ENCODE measurements around the gene KIF11.
A peak's percentile ranks its signal among the peaks of the same experiment; 100 is the strongest.
"Not testable (repeated sequence)": the region's sequence is repeated elsewhere in the genome, so short reads cannot be mapped to it uniquely, and the experiment has no call there.

KIF11 gene

GRCh38 chr10:92571649-92572048 lies 21.3 kb upstream of the KIF11 start:
- peaks cover 5% of the 10 kb centered on the region for H3K4me1 ChIP-seq (ENCODE audit: control insufficient read depth, insufficient read depth, low read length)
- no peaks in the 10 kb centered on the region for H3K36me3 ChIP-seq (ENCODE audit: control insufficient read depth, insufficient read depth, low read length)
- H3K27ac ChIP-seq (ENCODE audit: low read depth, low read length) = no peak overlapping the region
- H3K4me3 ChIP-seq (ENCODE audit: low read length) = no peak overlapping the region
- H3K9ac ChIP-seq (ENCODE audit: low read length) = no peak overlapping the region
- H3K27me3 ChIP-seq (ENCODE audit: control insufficient read depth, insufficient read depth, low read length) = no peaks in the 10 kb centered on the region

GRCh38 chr10:92572362-92573090 lies 20.4 kb upstream of the KIF11 start:
- H3K9ac ChIP-seq (ENCODE audit: low read length) = peak overlapping the region; percentile 81

GRCh38 chr10:92573091-92573797 lies 19.7 kb upstream of the KIF11 start:
- peak overlapping the region; percentile 99 for H3K4me3 ChIP-seq (ENCODE audit: low read length)
- peak overlapping the region; percentile 96 for H3K27ac ChIP-seq (ENCODE audit: low read depth, low read length)
- peak overlapping the region; percentile 81 for H3K9ac ChIP-seq (ENCODE audit: low read length)
- no peaks in the 10 kb centered on the region for H3K36me3 ChIP-seq (ENCODE audit: control insufficient read depth, insufficient read depth, low read length)
- peaks cover 5% of the 10 kb centered on the region for H3K4me1 ChIP-seq (ENCODE audit: control insufficient read depth, insufficient read depth, low read length)
- H3K27me3 ChIP-seq (ENCODE audit: control insufficient read depth, insufficient read depth, low read length) = no peaks in the 10 kb centered on the region

More at GRCh38 chr10:92572362-92573090, 20.4 kb upstream of the KIF11 start:
- H3K4me3 ChIP-seq (ENCODE audit: low read length) = peak overlapping the region; percentile 99
- no peaks in the 10 kb centered on the region for H3K36me3 ChIP-seq (ENCODE audit: control insufficient read depth, insufficient read depth, low read length)
- peaks cover 5% of the 10 kb centered on the region for H3K4me1 ChIP-seq (ENCODE audit: control insufficient read depth, insufficient read depth, low read length)
- H3K27ac ChIP-seq (ENCODE audit: low read depth, low read length) = peak overlapping the region; percentile 96
- H3K27me3 ChIP-seq (ENCODE audit: control insufficient read depth, insufficient read depth, low read length) = no peaks in the 10 kb centered on the region

GRCh38 chr10:92573798-92574547 lies 19.0 kb upstream of the KIF11 start, which contains the start of gene IDE:
Gene IDE, minus strand, starts transcription at chr10:92574093. Its CDS starts 74 bp downstream, at chr10:92574019.
- peaks cover 5% of the 10 kb centered on the region for H3K4me1 ChIP-seq (ENCODE audit: control insufficient read depth, insufficient read depth, low read length)
- peak within 1 kb of the TSS; percentile 81 for H3K9ac ChIP-seq (ENCODE audit: low read length)
- no peaks in the 10 kb centered on the region for H3K27me3 ChIP-seq (ENCODE audit: control insufficient read depth, insufficient read depth, low read length)
- peak within 1 kb of the TSS; percentile 99 for H3K4me3 ChIP-seq (ENCODE audit: low read length)
- peak within 1 kb of the TSS; percentile 96 for H3K27ac ChIP-seq (ENCODE audit: low read depth, low read length)
- H3K36me3 ChIP-seq (ENCODE audit: control insufficient read depth, insufficient read depth, low read length) = no peaks in the 10 kb centered on the region

GRCh38 chr10:92574548-92575261 lies 18.2 kb upstream of the KIF11 start:
- Histone ChIP-seq H3K27me3 (ENCODE audit: control insufficient read depth, insufficient read depth, low read length) (no peaks in the 10 kb centered on the region), H3K4me3 (ENCODE audit: low read length) (peak overlapping the region; percentile 99), H3K36me3 (ENCODE audit: control insufficient read depth, insufficient read depth, low read length) (no peaks in the 10 kb centered on the region), H3K4me1 (ENCODE audit: control insufficient read depth, insufficient read depth, low read length) (peaks cover 5% of the 10 kb centered on the region), H3K27ac (ENCODE audit: low read depth, low read length) (peak overlapping the region; percentile 96), H3K9ac (ENCODE audit: low read length) (peak overlapping the region; percentile 81)

- Histone ChIP-seq H3K4me3 (ENCODE audit: low read length) (no peak overlapping the region), H3K9ac (ENCODE audit: low read length) (no peak overlapping the region), H3K36me3 (ENCODE audit: control insufficient read depth, insufficient read depth, low read length) (no peaks in the 10 kb centered on the region), H3K27ac (ENCODE audit: low read depth, low read length) (no peak overlapping the region), H3K4me1 (ENCODE audit: control insufficient read depth, insufficient read depth, low read length) (peaks cover 5% of the 10 kb centered on the region), H3K27me3 (ENCODE audit: control insufficient read depth, insufficient read depth, low read length) (no peaks in the 10 kb centered on the region)
Observed at GRCh38 chr10:92575961-92576360, 17.0 kb upstream of the KIF11 start.

- not testable (repeated sequence) for H3K27me3 ChIP-seq (ENCODE audit: control insufficient read depth, insufficient read depth, low read length); H3K4me1 ChIP-seq (ENCODE audit: control insufficient read depth, insufficient read depth, low read length); H3K36me3 ChIP-seq (ENCODE audit: control insufficient read depth, insufficient read depth, low read length); H3K9ac ChIP-seq (ENCODE audit: low read length); H3K27ac ChIP-seq (ENCODE audit: low read depth, low read length); H3K4me3 ChIP-seq (ENCODE audit: low read length)
Observed at GRCh38 chr10:92582347-92582746, 10.6 kb upstream of the KIF11 start.

- Histone ChIP-seq H3K36me3 (ENCODE audit: control insufficient read depth, insufficient read depth, low read length) (no peaks in the 10 kb centered on the region), H3K4me1 (ENCODE audit: control insufficient read depth, insufficient read depth, low read length) (peaks cover 2% of the 10 kb centered on the region), H3K9ac (ENCODE audit: low read length) (peak overlapping the region; percentile 40)
Observed at GRCh38 chr10:92590623-92591549, 2.0 kb upstream of the KIF11 start.

GRCh38 chr10:92591550-92592022 lies 1.3 kb upstream of the KIF11 start:
- H3K27me3 ChIP-seq (ENCODE audit: control insufficient read depth, insufficient read depth, low read length) = no peaks in the 10 kb centered on the region
- H3K4me3 ChIP-seq (ENCODE audit: low read length) = peak overlapping the region; percentile 82
- peak overlapping the region; percentile 83 for H3K9ac ChIP-seq (ENCODE audit: low read length)
- no peaks in the 10 kb centered on the region for H3K36me3 ChIP-seq (ENCODE audit: control insufficient read depth, insufficient read depth, low read length)
- H3K27ac ChIP-seq (ENCODE audit: low read depth, low read length) = peak overlapping the region; percentile 97
- H3K4me1 ChIP-seq (ENCODE audit: control insufficient read depth, insufficient read depth, low read length) = peaks cover 2% of the 10 kb centered on the region

More at GRCh38 chr10:92590623-92591549, 2.0 kb upstream of the KIF11 start:
- no peaks in the 10 kb centered on the region for H3K27me3 ChIP-seq (ENCODE audit: control insufficient read depth, insufficient read depth, low read length)
- peak overlapping the region; percentile 82 for H3K4me3 ChIP-seq (ENCODE audit: low read length)
- H3K27ac ChIP-seq (ENCODE audit: low read depth, low read length) = peak overlapping the region; percentile 97

GRCh38 chr10:92593619-92594588 lies 974 bp downstream of the KIF11 start:
- no peaks in the 10 kb centered on the region for H3K27me3 ChIP-seq (ENCODE audit: control insufficient read depth, insufficient read depth, low read length)
- H3K36me3 ChIP-seq (ENCODE audit: control insufficient read depth, insufficient read depth, low read length) = no peaks in the 10 kb centered on the region
- peak overlapping the region; percentile 73 for H3K4me3 ChIP-seq (ENCODE audit: low read length)
- H3K9ac ChIP-seq (ENCODE audit: low read length) = no peak overlapping the region
- peaks cover 2% of the 10 kb centered on the region for H3K4me1 ChIP-seq (ENCODE audit: control insufficient read depth, insufficient read depth, low read length)
- H3K27ac ChIP-seq (ENCODE audit: low read depth, low read length) = no peak overlapping the region
